Germinal center (tissue), 1 donor: ENCODE results near the gene REC114.
"Not testable (repeated sequence)": the region's sequence is repeated elsewhere in the genome, so short reads cannot be mapped to it uniquely, and the experiment has no call there.

Source experiments
- DNase-seq: peaks from one replicate; pipeline ENCODE4 v3.0.0; 2012; ENCODE audit warnings: mixed read lengths, low spot score

The REC114 gene

GRCh38 chr15:73538123-73538522 lies 95.2 kb downstream of the REC114 start:
- no peak for DNase-seq

GRCh38 chr15:73538563-73539211 lies 95.7 kb downstream of the REC114 start:
- DNase-seq, result no peak

GRCh38 chr15:73539212-73540128 lies 96.5 kb downstream of the REC114 start:
- no peak for DNase-seq

GRCh38 chr15:73540161-73540560 lies 97.2 kb downstream of the REC114 start:
- DNase-seq, result no peak

GRCh38 chr15:73541479-73541878 lies 98.5 kb downstream of the REC114 start:
- no peak for DNase-seq

GRCh38 chr15:73548925-73549324 lies 106.0 kb downstream of the REC114 start:
- DNase-seq, result not testable (repeated sequence)

GRCh38 chr15:73550190-73550589 lies 107.2 kb downstream of the REC114 start:
- no peak for DNase-seq

GRCh38 chr15:73555080-73555479 lies 112.1 kb downstream of the REC114 start:
- no peak for DNase-seq

- no peak for DNase-seq
Observed at GRCh38 chr15:73558529-73558928, 115.6 kb downstream of the REC114 start.

GRCh38 chr15:73560501-73561117 lies 117.6 kb downstream of the REC114 start:
- peak; percentile 12 for DNase-seq

GRCh38 chr15:73564255-73564654 lies 121.3 kb downstream of the REC114 start:
- no peak for DNase-seq

GRCh38 chr15:73567020-73567419 lies 124.1 kb downstream of the REC114 start:
- DNase-seq, result no peak

GRCh38 chr15:73568564-73569280 lies 125.8 kb downstream of the REC114 start:
- DNase-seq, result no peak

- DNase-seq, result no peak
Observed at GRCh38 chr15:73569361-73569760, 126.4 kb downstream of the REC114 start.

GRCh38 chr15:73570355-73571032 lies 127.5 kb downstream of the REC114 start:
- DNase-seq, result no peak

- no peak for DNase-seq
Observed at GRCh38 chr15:73571346-73571745, 128.4 kb downstream of the REC114 start.

- no peak for DNase-seq
Observed at GRCh38 chr15:73572296-73572695, 129.3 kb downstream of the REC114 start.

GRCh38 chr15:73573037-73573436 lies 130.1 kb downstream of the REC114 start:
- no peak for DNase-seq

- DNase-seq, result no peak
Observed at GRCh38 chr15:73573572-73573971, 130.6 kb downstream of the REC114 start.

GRCh38 chr15:73575636-73576247 lies 132.8 kb downstream of the REC114 start:
- DNase-seq, result no peak

- DNase-seq, result not testable (repeated sequence)
Observed at GRCh38 chr15:73577593-73577992, 134.6 kb downstream of the REC114 start.
